Panc1 (cell line): ENCODE data around the gene PALD1. TPM values are rescaled to one million over a fixed set of nuclear protein-coding genes. Genes with fewer than 3 reads are reported as not detected.
"Not testable (repeated sequence)": the region's sequence is repeated elsewhere in the genome, so short reads cannot be mapped to it uniquely, and the experiment has no call there.

Experiments used
- ATAC-seq: fragments of 200-7000 bp; cut with Tn5 transposase; 2 replicates; pipeline ENCODE4 v1.9.1; 2020; ENCODE audit warnings: mild to moderate bottlenecking, moderate library complexity
- BruUV-seq: library from RNA; stranded (reverse); fragments of 400-500 nt; replicated peaks from 2 replicates; lab custom pipeline; 2021; lab: Mats Ljungman, UMichigan
- CTCF ChIA-PET: fragments of 300-600 bp; sonication (Branson Sonifier 250); formaldehyde crosslinking; loops from one replicate; lab custom pipeline; 2022; ENCODE audit warnings: antibody characterized with exemption; lab: Charles Lee
- POLR2A ChIA-PET: fragments of 300-600 bp; sonication (Branson Sonifier 250); formaldehyde crosslinking; loops from one replicate; lab custom pipeline; 2022; ENCODE audit warnings: antibody characterized with exemption; lab: Charles Lee
- DNase-seq: peaks from one replicate; pipeline ENCODE4 v3.0.0-alpha.2; 2010; ENCODE audit warnings: low read depth, low spot score
- H3K27ac ChIP-seq: 2 replicates; pipeline ENCODE4 v1.5.1; 2011; ENCODE audit warnings: mild to moderate bottlenecking, low read length, inconsistent platforms
- H3K27me3 ChIP-seq: fragments of 200-500 bp; sonication (Bioruptor generic); 2 replicates; pipeline ENCODE4 v1.6.0; 2014; ENCODE audit warnings: low read length, inconsistent platforms; ENCODE audit not compliant: control insufficient read depth, insufficient read depth
- H3K36me3 ChIP-seq: fragments of 200-500 bp; sonication (Bioruptor generic); 2 replicates; pipeline ENCODE4 v1.5.1; 2014; ENCODE audit warnings: inconsistent platforms, mild to moderate bottlenecking, low read length, moderate library complexity; ENCODE audit not compliant: control insufficient read depth, insufficient read depth
- H3K4me1 ChIP-seq: 2 replicates; pipeline ENCODE4 v1.5.1; 2011; ENCODE audit warnings: inconsistent platforms, mild to moderate bottlenecking, low read length, moderate library complexity; ENCODE audit not compliant: control insufficient read depth, insufficient read depth
- H3K4me3 ChIP-seq, 2 experiments: 2 replicates each; pipeline ENCODE4 v1.5.1; 2011 to 2012; ENCODE audit warnings: low read depth in 2 of 2, low read length in 2 of 2, mild to moderate bottlenecking in 2 of 2, inconsistent platforms in 1 of 2, moderate library complexity in 1 of 2
- H3K9me3 ChIP-seq: fragments of 200-500 bp; sonication (Bioruptor generic); 2 replicates; pipeline ENCODE4 v1.5.1; 2014; ENCODE audit warnings: low read depth, mild to moderate bottlenecking, inconsistent platforms, low read length, moderate library complexity; ENCODE audit not compliant: control insufficient read depth, insufficient read depth
- CTCF ChIP-seq: fragments of 450-650 bp; IDR thresholded peaks from 2 replicates; pipeline ENCODE4 v1.5.1; 2017; ENCODE audit warnings: mild to moderate bottlenecking
- POLR2AphosphoS5 ChIP-seq: IDR thresholded peaks from 2 replicates; pipeline ENCODE4 v1.6.1; 2012; ENCODE audit warnings: mild to moderate bottlenecking, low read depth, low read length, moderate library complexity
- REST ChIP-seq, 2 experiments: IDR thresholded peaks; 2 replicates each; pipeline ENCODE4 v1.6.1; 2011 to 2012; ENCODE audit warnings: low read depth in 2 of 2, control low read depth in 1 of 2, low read length in 1 of 2, mild to moderate bottlenecking in 1 of 2, moderate library complexity in 1 of 2; ENCODE audit not compliant: insufficient read depth in 1 of 2
- SIN3A ChIP-seq: IDR thresholded peaks from 2 replicates; pipeline ENCODE4 v1.6.1; 2012; ENCODE audit warnings: low read depth, mild to moderate bottlenecking, low read length, moderate library complexity, borderline replicate concordance; ENCODE audit not compliant: insufficient read depth
- TCF7L2 ChIP-seq: IDR thresholded peaks from 2 replicates; pipeline ENCODE4 v1.6.1; 2011; ENCODE audit warnings: mild to moderate bottlenecking, low read depth, low read length, inconsistent platforms
- in situ Hi-C: cut with HindIII; loops from 2 replicates; pipeline ENCODE4 v1.10.0; 2016; ENCODE audit warnings: low sequenced_read_pairs, low pct_unique_long_range_greater_than_20kb
- intact Hi-C: fragments of 100-400 bp; cut with micrococcal nuclease; formaldehyde crosslinking; loops from one replicate; pipeline ENCODE4 v1.10.0; 2022; ENCODE audit not compliant: unreplicated experiment
- total RNA-seq: library from RNA; stranded (reverse); gene quantifications from one replicate; pipeline ENCODE4 v1.2.1, GENCODE V29; 2021; ENCODE audit not compliant: unreplicated experiment

The PALD1 gene
- total RNA-seq, 1 experiment from 2014 or later = 3.0 TPM

GRCh38 chr10:70578371-70578947 is 99.9 kb downstream of the PALD1 start:
- no peak overlapping the region for H3K27ac ChIP-seq
- no TSS peak for BruUV-seq
- TF ChIP-seq CTCF (no peak), SIN3A (no peak), REST (IDR thresholded peaks at IDR 0.05; ENCODE audit: insufficient read depth in 1 of 2, low read depth in 2 of 2, low read length in 1 of 2) (no peak), POLR2AphosphoS5 (no peak), TCF7L2 (no peak)
- H3K9me3 ChIP-seq = no peaks in the 10 kb centered on the region
- DNase-seq (no peak), ATAC-seq (no peak)
- no peak overlapping the region for H3K4me3 ChIP-seq
- ChIA-PET POLR2A (no interaction called here), CTCF (no interaction called here)
- intact Hi-C loops = no loop called here
- H3K27me3 ChIP-seq = no peaks in the 10 kb centered on the region
- no peaks in the 10 kb centered on the region for H3K36me3 ChIP-seq
- in situ Hi-C loops = no loop called here
- H3K4me1 ChIP-seq = no peaks in the 10 kb centered on the region

GRCh38 chr10:70579234-70580002 is 100.9 kb downstream of the PALD1 start:
- intact Hi-C loops (no loop called here), in situ Hi-C loops (no loop called here)
- BruUV-seq = no TSS peak
- H3K4me1 ChIP-seq = no peaks in the 10 kb centered on the region
- H3K27me3 ChIP-seq = no peaks in the 10 kb centered on the region
- ATAC-seq (no peak), DNase-seq (no peak)
- ChIA-PET CTCF (no interaction called here), POLR2A (no interaction called here)
- H3K36me3 ChIP-seq = no peaks in the 10 kb centered on the region
- H3K4me3 ChIP-seq = no peak overlapping the region
- no peaks in the 10 kb centered on the region for H3K9me3 ChIP-seq
- no peak overlapping the region for H3K27ac ChIP-seq
- TF ChIP-seq CTCF (no peak), REST (IDR thresholded peaks at IDR 0.05; ENCODE audit: insufficient read depth in 1 of 2, low read depth in 2 of 2, low read length in 1 of 2) (no peak), TCF7L2 (no peak), SIN3A (no peak), POLR2AphosphoS5 (no peak)

- H3K27ac ChIP-seq, ATAC-seq, DNase-seq, H3K27me3 ChIP-seq, intact Hi-C loops, H3K4me1 ChIP-seq, POLR2A ChIA-PET, H3K4me3 ChIP-seq, in situ Hi-C loops, CTCF ChIA-PET, H3K36me3 ChIP-seq, BruUV-seq, H3K9me3 ChIP-seq: not testable (repeated sequence)
Observed at GRCh38 chr10:70581176-70581575, 102.6 kb downstream of the PALD1 start.
